ENCODE data around the gene CEACAM4. TPM values are rescaled to one million over a fixed set of nuclear protein-coding genes. Genes with fewer than 3 reads are reported as not detected.
A peak's percentile ranks its signal among the peaks of the same experiment; 100 is the strongest.
"Not testable (repeated sequence)": the region's sequence is repeated elsewhere in the genome, so short reads cannot be mapped to it uniquely, and the experiment has no call there.

The CEACAM4 gene
- total RNA-seq, result not detected

GRCh38 chr19:41626877-41627276 lies at the start of gene CEACAM4:
Gene CEACAM4 (minus strand): TSS chr19:41627074. CDS start chr19:41626963, 111 bp downstream.
- ATAC-seq (no peak), DNase-seq (ENCODE audit: low spot score) (no peak)
- H3K27ac Mint-ChIP-seq, result no peak within 1 kb of the TSS
- peaks cover 6% of the 10 kb centered on the region for H3K36me3 Mint-ChIP-seq
- no peak within 1 kb of the TSS for H3K4me3 Mint-ChIP-seq
- peaks cover 18 to 25% of the 10 kb centered on the region in 2 donors for H3K27me3 Mint-ChIP-seq
- H3K4me1 Mint-ChIP-seq (ENCODE audit: low read depth in 2 of 2), result no peaks in the 10 kb centered on the region
- no peaks in the 10 kb centered on the region for H3K9me3 Mint-ChIP-seq

GRCh38 chr19:41671486-41671885 lies 44.6 kb upstream of the CEACAM4 start:
- Mint-ChIP-seq H3K4me3 (no peak overlapping the region), H3K4me1 (ENCODE audit: low read depth in 2 of 2) (no peaks in the 10 kb centered on the region), H3K36me3 (no peaks in the 10 kb centered on the region), H3K9me3 (peaks cover 4% of the 10 kb centered on the region), H3K27me3 (peaks cover 48 to 70% of the 10 kb centered on the region in 2 donors), H3K27ac (no peak overlapping the region)
- ATAC-seq (no peak), DNase-seq (ENCODE audit: low spot score) (no peak)

- Mint-ChIP-seq H3K36me3 (no peaks in the 10 kb centered on the region), H3K9me3 (peaks cover 4% of the 10 kb centered on the region), H3K27ac (no peak overlapping the region), H3K4me1 (ENCODE audit: low read depth in 2 of 2) (no peaks in the 10 kb centered on the region), H3K27me3 (peaks cover 45 to 63% of the 10 kb centered on the region in 2 donors), H3K4me3 (no peak overlapping the region)
- ATAC-seq, result no peak
- DNase-seq (ENCODE audit: low spot score), result no peak
Measured at GRCh38 chr19:41670755-41671154, 43.9 kb upstream of the CEACAM4 start.

- H3K4me1 Mint-ChIP-seq (ENCODE audit: low read depth in 2 of 2), result no peaks in the 10 kb centered on the region
- H3K27ac Mint-ChIP-seq, result no peak overlapping the region
Measured at GRCh38 chr19:41668315-41668714, 41.4 kb upstream of the CEACAM4 start.

GRCh38 chr19:41666075-41666474 lies 39.2 kb upstream of the CEACAM4 start:
- ATAC-seq (no peak), DNase-seq (ENCODE audit: low spot score) (no peak)
- H3K27ac Mint-ChIP-seq, result no peak overlapping the region
- no peaks in the 10 kb centered on the region for H3K4me1 Mint-ChIP-seq (ENCODE audit: low read depth in 2 of 2)
- peaks cover 11% of the 10 kb centered on the region for H3K36me3 Mint-ChIP-seq
- peaks cover 10% of the 10 kb centered on the region for H3K9me3 Mint-ChIP-seq
- H3K4me3 Mint-ChIP-seq, result no peak overlapping the region
- peaks cover 28 to 54% of the 10 kb centered on the region in 2 donors for H3K27me3 Mint-ChIP-seq

More at GRCh38 chr19:41668315-41668714, 41.4 kb upstream of the CEACAM4 start:
- H3K27me3 Mint-ChIP-seq, result peaks cover 41 to 58% of the 10 kb centered on the region in 2 donors
- DNase-seq (ENCODE audit: low spot score), result no peak
- peaks cover 10% of the 10 kb centered on the region for H3K9me3 Mint-ChIP-seq
- H3K4me3 Mint-ChIP-seq, result no peak overlapping the region
- H3K36me3 Mint-ChIP-seq, result peaks cover 11% of the 10 kb centered on the region
- no peak for ATAC-seq

- no peak for ATAC-seq
- peaks cover 26% of the 10 kb centered on the region for H3K36me3 Mint-ChIP-seq
- no peak for DNase-seq (ENCODE audit: low spot score)
- no peak overlapping the region for H3K4me3 Mint-ChIP-seq
- H3K27ac Mint-ChIP-seq, result peak overlapping the region in 1 of 2 donors; percentile 9
- peaks cover 0 to 7% of the 10 kb centered on the region in 2 donors for H3K4me1 Mint-ChIP-seq (ENCODE audit: low read depth in 2 of 2)
- H3K27me3 Mint-ChIP-seq, result peaks cover 43 to 65% of the 10 kb centered on the region in 2 donors
- no peaks in the 10 kb centered on the region for H3K9me3 Mint-ChIP-seq
Measured at GRCh38 chr19:41657157-41657556, 30.3 kb upstream of the CEACAM4 start.

GRCh38 chr19:41656756-41657155 lies 29.9 kb upstream of the CEACAM4 start:
- DNase-seq (ENCODE audit: low spot score); H3K4me1 Mint-ChIP-seq (ENCODE audit: low read depth in 2 of 2); H3K4me3 Mint-ChIP-seq; H3K9me3 Mint-ChIP-seq: not testable (repeated sequence)
- peaks cover 43 to 61% of the 10 kb centered on the region in 2 donors for H3K27me3 Mint-ChIP-seq
- ATAC-seq, result peak; percentile 50 to 52
- H3K36me3 Mint-ChIP-seq, result peaks cover 26% of the 10 kb centered on the region
- H3K27ac Mint-ChIP-seq, result peak overlapping the region in 1 of 2 donors; percentile 9

GRCh38 chr19:41652250-41652649 lies 25.4 kb upstream of the CEACAM4 start:
- Mint-ChIP-seq H3K36me3 (peaks cover 17% of the 10 kb centered on the region), H3K27ac (no peak overlapping the region), H3K9me3 (no peaks in the 10 kb centered on the region), H3K27me3 (peaks cover 29 to 41% of the 10 kb centered on the region in 2 donors), H3K4me3 (no peak overlapping the region), H3K4me1 (ENCODE audit: low read depth in 2 of 2) (no peaks in the 10 kb centered on the region)
- ATAC-seq (no peak), DNase-seq (ENCODE audit: low spot score) (no peak)

- peaks cover 12% of the 10 kb centered on the region for H3K36me3 Mint-ChIP-seq
- peaks cover 27 to 33% of the 10 kb centered on the region in 2 donors for H3K27me3 Mint-ChIP-seq
- H3K4me3 Mint-ChIP-seq, result no peak overlapping the region
- DNase-seq (ENCODE audit: low spot score) (no peak), ATAC-seq (no peak)
- no peaks in the 10 kb centered on the region for H3K4me1 Mint-ChIP-seq (ENCODE audit: low read depth in 2 of 2)
- H3K9me3 Mint-ChIP-seq, result no peaks in the 10 kb centered on the region
- no peak overlapping the region for H3K27ac Mint-ChIP-seq
Measured at GRCh38 chr19:41649827-41650226, 23.0 kb upstream of the CEACAM4 start.

- Mint-ChIP-seq H3K4me3 (no peak overlapping the region), H3K27me3 (peaks cover 28 to 30% of the 10 kb centered on the region in 2 donors), H3K9me3 (no peaks in the 10 kb centered on the region), H3K36me3 (no peaks in the 10 kb centered on the region), H3K27ac (no peak overlapping the region), H3K4me1 (ENCODE audit: low read depth in 2 of 2) (no peaks in the 10 kb centered on the region)
- DNase-seq (ENCODE audit: low spot score) (no peak), ATAC-seq (no peak)
Measured at GRCh38 chr19:41646589-41647204, 19.8 kb upstream of the CEACAM4 start.

- H3K27me3 Mint-ChIP-seq, result peaks cover 12 to 19% of the 10 kb centered on the region in 2 donors
- no peak overlapping the region for H3K4me3 Mint-ChIP-seq
- no peaks in the 10 kb centered on the region for H3K9me3 Mint-ChIP-seq
- ATAC-seq (peak; percentile 66 to 73), DNase-seq (ENCODE audit: low spot score) (peak; percentile 75)
- H3K36me3 Mint-ChIP-seq, result no peaks in the 10 kb centered on the region
- no peaks in the 10 kb centered on the region for H3K4me1 Mint-ChIP-seq (ENCODE audit: low read depth in 2 of 2)
- H3K27ac Mint-ChIP-seq, result no peak overlapping the region
Measured at GRCh38 chr19:41641879-41642485, 15.1 kb upstream of the CEACAM4 start.

GRCh38 chr19:41638641-41639081 lies 11.8 kb upstream of the CEACAM4 start:
- no peaks in the 10 kb centered on the region for H3K4me1 Mint-ChIP-seq (ENCODE audit: low read depth in 2 of 2)
- no peaks in the 10 kb centered on the region for H3K9me3 Mint-ChIP-seq
- no peak overlapping the region for H3K27ac Mint-ChIP-seq
- no peak for DNase-seq (ENCODE audit: low spot score)
- H3K27me3 Mint-ChIP-seq, result peaks cover 27 to 50% of the 10 kb centered on the region in 2 donors
- H3K36me3 Mint-ChIP-seq, result no peaks in the 10 kb centered on the region
- H3K4me3 Mint-ChIP-seq, result no peak overlapping the region
- ATAC-seq, result no peak

- peaks cover 30 to 48% of the 10 kb centered on the region in 2 donors for H3K27me3 Mint-ChIP-seq
- ATAC-seq (no peak), DNase-seq (ENCODE audit: low spot score) (no peak)
- no peaks in the 10 kb centered on the region for H3K4me1 Mint-ChIP-seq (ENCODE audit: low read depth in 2 of 2)
- no peaks in the 10 kb centered on the region for H3K36me3 Mint-ChIP-seq
- no peak overlapping the region for H3K27ac Mint-ChIP-seq
- no peak overlapping the region for H3K4me3 Mint-ChIP-seq
- no peaks in the 10 kb centered on the region for H3K9me3 Mint-ChIP-seq
Measured at GRCh38 chr19:41637484-41637883, 10.6 kb upstream of the CEACAM4 start.

- Mint-ChIP-seq H3K27me3 (peaks cover 19 to 25% of the 10 kb centered on the region in 2 donors), H3K36me3 (peaks cover 6% of the 10 kb centered on the region), H3K9me3 (no peaks in the 10 kb centered on the region), H3K27ac (no peak overlapping the region), H3K4me3 (no peak overlapping the region), H3K4me1 (ENCODE audit: low read depth in 2 of 2) (no peaks in the 10 kb centered on the region)
- no peak for DNase-seq (ENCODE audit: low spot score)
- peak in 1 of 2 donors; percentile 53 for ATAC-seq
Measured at GRCh38 chr19:41627966-41628675, 1.2 kb upstream of the CEACAM4 start.

Measured in natural killer cell treated with Interleukin-12 subunit alpha and Interleukin-12 subunit beta and Interleukin-15 and Interleukin-18, amount 100 ng/mL, for 72 hours (primary cell).